LNCaP clone FGC (cell line): ENCODE data around the gene FAM227B.

ENCODE experiments used
- DNase-seq: peaks from one replicate; pipeline ENCODE4 v3.0.0-alpha.2; 2011; ENCODE audit warnings: low read depth
- H3K4me3 ChIP-seq: 2 replicates; pipeline ENCODE4 v1.5.1; 2011; ENCODE audit warnings: mild to moderate bottlenecking, low read depth, low read length, control low read depth
- TF ChIP-seq, protein P1 (sequence below): IDR thresholded peaks from 2 replicates; pipeline ENCODE4 v1.5.1; 2012; ENCODE audit warnings: mild to moderate bottlenecking; ENCODE audit not compliant: control insufficient read depth, insufficient read depth; ENCODE audit errors: extremely low read depth

FAM227B gene

DNA sequence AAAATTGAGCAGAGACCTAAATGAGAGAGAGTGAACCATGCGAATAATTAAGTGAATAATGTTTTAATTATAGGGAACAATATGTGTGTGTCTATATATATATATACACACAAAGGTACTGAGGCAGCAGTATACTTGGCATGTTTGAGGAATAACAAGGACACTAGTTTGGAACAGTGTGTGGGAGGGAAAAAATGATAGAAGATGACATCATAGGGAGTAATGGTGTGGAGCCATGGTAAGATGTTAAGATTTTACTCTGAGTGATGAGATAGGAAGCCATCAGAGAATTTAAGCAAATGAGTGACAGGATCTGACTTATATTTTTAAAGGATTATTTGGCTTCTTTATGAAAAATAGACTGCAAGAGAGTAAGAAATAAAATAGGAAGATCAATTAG, 29.4 kb upstream of the FAM227B start:
- no peak for DNase-seq
- TF ChIP-seq, protein P1, sequence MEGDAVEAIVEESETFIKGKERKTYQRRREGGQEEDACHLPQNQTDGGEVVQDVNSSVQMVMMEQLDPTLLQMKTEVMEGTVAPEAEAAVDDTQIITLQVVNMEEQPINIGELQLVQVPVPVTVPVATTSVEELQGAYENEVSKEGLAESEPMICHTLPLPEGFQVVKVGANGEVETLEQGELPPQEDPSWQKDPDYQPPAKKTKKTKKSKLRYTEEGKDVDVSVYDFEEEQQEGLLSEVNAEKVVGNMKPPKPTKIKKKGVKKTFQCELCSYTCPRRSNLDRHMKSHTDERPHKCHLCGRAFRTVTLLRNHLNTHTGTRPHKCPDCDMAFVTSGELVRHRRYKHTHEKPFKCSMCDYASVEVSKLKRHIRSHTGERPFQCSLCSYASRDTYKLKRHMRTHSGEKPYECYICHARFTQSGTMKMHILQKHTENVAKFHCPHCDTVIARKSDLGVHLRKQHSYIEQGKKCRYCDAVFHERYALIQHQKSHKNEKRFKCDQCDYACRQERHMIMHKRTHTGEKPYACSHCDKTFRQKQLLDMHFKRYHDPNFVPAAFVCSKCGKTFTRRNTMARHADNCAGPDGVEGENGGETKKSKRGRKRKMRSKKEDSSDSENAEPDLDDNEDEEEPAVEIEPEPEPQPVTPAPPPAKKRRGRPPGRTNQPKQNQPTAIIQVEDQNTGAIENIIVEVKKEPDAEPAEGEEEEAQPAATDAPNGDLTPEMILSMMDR, result no peak
- H3K4me3 ChIP-seq, result no peak overlapping the region

DNA sequence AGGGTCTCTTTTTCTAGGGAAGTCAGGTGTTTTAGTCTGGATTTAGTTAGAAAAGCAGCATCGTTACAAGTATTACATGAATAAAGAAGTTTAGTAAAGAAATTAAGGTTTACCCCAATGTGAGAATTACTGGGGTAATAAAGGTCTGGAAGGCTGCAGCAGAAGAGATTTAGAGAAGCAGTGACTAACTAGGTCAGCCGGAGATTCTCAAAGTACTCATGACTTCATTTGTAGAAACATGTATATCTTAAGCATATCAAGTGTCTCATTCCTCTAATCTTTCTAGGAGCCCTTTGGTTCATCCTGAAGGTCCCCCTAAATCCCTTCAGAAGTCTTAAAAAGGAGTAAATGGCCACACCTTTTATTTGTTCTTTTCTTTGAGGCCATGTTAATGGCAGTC, 26.3 kb upstream of the FAM227B start:
- no peak overlapping the region for H3K4me3 ChIP-seq
- TF ChIP-seq, protein P1, result no peak
- DNase-seq, result no peak

DNA sequence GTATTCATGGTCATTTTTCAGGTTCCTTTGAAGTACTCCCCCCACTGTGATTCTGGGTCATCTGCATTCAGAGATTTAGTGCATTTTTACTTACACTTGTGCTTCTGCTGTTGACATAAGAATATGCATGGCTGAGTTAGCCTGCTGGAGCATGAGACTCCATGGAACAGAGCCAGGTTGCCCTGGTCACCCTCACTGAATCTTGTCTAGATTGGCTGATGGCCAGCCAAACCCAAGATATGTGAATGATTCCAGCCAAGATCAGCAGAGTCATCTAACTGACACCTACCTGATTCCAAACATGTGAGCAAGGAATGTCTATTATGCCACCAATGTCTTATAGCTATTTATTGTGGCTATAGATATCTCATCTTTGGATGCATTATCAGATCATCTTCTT, 25.3 kb upstream of the FAM227B start:
- no peak overlapping the region for H3K4me3 ChIP-seq
- TF ChIP-seq, protein P1, result no peak
- DNase-seq, result peak; percentile 88

DNA sequence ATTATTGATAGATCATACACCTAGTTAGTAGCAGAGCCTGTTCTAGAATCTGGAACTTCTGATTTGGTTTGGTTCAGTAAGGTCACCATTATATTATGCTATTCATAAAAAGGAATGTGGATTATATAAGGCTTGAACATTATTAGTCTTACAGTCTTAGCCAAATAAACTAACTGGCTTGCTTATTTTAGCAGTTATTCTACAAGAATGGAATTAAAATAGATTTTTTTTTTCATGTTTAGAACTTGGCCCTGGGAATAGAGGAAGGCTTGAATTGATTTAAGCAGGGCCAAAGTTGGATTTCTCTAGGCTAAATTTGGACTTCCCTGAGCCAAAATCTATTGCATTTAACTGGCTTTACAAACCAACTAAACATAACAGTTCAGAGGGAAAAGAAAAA, 24.7 kb upstream of the FAM227B start:
- TF ChIP-seq, protein P1, result no peak
- H3K4me3 ChIP-seq, result no peak overlapping the region
- DNase-seq, result no peak

DNA sequence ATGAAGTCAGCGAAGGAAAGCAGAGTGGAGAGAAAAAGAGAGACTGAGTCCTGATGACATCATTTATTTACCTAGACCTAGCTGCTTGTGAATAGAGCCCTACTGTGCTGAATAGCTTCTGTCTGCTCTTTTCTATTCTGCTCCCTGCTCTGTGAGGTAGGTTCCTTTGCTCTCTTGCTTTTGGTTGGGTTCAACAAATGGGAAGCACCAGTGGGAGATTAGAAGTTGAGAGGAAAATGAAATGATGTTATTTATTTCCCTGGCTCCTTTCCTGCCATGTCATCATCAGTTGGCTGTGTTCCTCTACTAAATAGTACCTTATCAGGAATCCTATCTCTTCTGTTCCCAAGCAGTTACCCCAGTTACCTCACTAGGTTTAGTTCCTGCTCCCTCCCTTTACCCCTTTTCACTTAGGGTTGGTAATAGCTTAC, 23.8 kb upstream of the FAM227B start:
- TF ChIP-seq, protein P1, result no peak
- H3K4me3 ChIP-seq, result no peak overlapping the region
- DNase-seq, result peak; percentile 44

DNA sequence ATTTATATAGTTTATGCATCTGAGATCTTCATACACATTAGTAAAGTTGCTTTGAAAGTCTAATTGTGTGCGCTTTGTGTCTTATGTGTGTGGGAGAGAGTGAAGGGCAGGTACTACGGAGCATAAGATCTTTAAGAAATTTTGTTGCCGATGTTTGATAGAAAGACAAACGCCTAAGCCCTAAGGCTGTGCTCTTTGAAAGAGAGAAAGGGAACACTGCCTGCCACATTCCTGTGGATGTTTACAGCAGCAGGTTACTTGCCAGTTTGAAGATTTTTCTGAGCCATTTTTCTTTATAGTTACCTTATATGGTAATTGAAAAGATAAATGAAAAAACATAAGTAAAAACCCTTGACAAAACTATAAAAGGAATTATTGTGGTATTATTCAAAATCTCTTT, 17.2 kb upstream of the FAM227B start:
- DNase-seq, result no peak
- TF ChIP-seq, protein P1, result no peak

DNA sequence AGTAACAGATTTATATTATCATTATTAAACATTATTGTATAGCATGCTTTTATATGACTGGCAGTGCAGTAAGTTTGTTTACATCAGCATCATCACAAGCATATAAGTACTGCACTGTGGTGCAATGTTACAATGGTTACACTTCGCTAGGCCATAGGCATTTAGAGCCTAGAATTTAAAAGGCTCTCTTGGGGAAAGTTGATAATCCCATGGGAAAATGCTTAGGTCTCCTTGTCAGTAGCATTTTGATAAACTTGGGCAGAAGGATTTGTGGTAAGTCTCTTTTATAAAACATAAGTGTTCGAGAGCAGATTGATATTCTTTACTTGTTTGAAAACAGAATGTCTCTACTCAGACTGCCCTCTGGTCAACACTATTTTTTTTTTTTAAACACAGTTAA, 7.8 kb upstream of the FAM227B start:
- TF ChIP-seq, protein P1, result no peak
- no peak for DNase-seq
- no peak overlapping the region for H3K4me3 ChIP-seq

More for the DNA sequence above, 17.2 kb upstream of the FAM227B start:
- H3K4me3 ChIP-seq, result no peak overlapping the region
